Measurements from ENCODE around the gene HIP1R.
A peak's percentile ranks its signal among the peaks of the same experiment; 100 is the strongest.
"Not testable (repeated sequence)": the region's sequence is repeated elsewhere in the genome, so short reads cannot be mapped to it uniquely, and the experiment has no call there.

The HIP1R gene

DNA sequence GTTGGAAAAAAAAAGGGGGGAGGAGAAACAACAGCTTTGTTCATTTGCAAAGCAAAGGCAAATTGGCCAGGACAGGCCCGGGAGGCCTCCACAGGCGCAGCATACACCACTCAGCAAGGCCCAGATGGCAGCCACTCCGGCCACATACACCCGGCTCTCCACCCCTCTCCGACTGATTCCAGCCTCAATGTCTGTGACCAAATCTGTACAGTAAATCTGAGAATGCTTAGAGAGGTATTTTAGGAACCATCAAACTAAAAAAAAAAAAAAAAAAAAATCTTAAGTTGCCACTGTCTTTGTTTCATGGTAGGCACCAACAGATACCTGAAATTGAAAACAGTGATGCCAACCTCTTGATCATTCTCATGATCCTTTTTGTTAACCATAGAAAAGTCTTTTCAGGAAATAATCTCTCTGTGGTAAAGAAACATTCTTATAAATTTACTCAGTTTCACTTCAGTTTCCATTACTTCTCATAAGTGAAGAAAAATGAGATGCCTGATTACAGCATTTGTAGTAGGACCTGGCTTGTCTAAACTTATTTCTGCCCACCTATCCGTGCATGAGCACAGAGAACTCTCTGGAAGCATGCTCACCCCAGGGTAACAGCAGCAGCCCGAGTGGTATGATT is 40.4 kb downstream of the HIP1R start:
- peak overlapping the region; percentile 47; the same call in 1 of the 2 replicates for H3K4me2 ChIP-seq
- H3K9ac ChIP-seq, result peak overlapping the region; percentile 22; the same call in 1 of the 2 replicates
- no peaks in the 10 kb centered on the region for H3K27me3 ChIP-seq (ENCODE audit: insufficient read depth, low read depth)
- TF ChIP-seq, protein P1, sequence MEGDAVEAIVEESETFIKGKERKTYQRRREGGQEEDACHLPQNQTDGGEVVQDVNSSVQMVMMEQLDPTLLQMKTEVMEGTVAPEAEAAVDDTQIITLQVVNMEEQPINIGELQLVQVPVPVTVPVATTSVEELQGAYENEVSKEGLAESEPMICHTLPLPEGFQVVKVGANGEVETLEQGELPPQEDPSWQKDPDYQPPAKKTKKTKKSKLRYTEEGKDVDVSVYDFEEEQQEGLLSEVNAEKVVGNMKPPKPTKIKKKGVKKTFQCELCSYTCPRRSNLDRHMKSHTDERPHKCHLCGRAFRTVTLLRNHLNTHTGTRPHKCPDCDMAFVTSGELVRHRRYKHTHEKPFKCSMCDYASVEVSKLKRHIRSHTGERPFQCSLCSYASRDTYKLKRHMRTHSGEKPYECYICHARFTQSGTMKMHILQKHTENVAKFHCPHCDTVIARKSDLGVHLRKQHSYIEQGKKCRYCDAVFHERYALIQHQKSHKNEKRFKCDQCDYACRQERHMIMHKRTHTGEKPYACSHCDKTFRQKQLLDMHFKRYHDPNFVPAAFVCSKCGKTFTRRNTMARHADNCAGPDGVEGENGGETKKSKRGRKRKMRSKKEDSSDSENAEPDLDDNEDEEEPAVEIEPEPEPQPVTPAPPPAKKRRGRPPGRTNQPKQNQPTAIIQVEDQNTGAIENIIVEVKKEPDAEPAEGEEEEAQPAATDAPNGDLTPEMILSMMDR (conservative IDR thresholded peaks at IDR 0.05; ENCODE audit: low read depth, low read length), result no peak
- H3K27ac ChIP-seq, result peak overlapping the region; percentile 72
- no peaks in the 10 kb centered on the region for H3K36me3 ChIP-seq (ENCODE audit: insufficient read depth)
- H3K4me1 ChIP-seq (ENCODE audit: low read depth, poor library complexity, severe bottlenecking), result peaks cover 89% of the 10 kb centered on the region
- H2AFZ ChIP-seq (ENCODE audit: low read depth), result no peak overlapping the region
- H4K20me1 ChIP-seq (ENCODE audit: insufficient read depth), result no peaks in the 10 kb centered on the region
- peaks cover 87% of the 10 kb centered on the region for H3K79me2 ChIP-seq (ENCODE audit: insufficient read depth, low read depth)
- H3K4me3 ChIP-seq (IDR thresholded peaks at IDR 0.05; ENCODE audit: insufficient read depth, low read depth, low read length), result no peak overlapping the region

DNA sequence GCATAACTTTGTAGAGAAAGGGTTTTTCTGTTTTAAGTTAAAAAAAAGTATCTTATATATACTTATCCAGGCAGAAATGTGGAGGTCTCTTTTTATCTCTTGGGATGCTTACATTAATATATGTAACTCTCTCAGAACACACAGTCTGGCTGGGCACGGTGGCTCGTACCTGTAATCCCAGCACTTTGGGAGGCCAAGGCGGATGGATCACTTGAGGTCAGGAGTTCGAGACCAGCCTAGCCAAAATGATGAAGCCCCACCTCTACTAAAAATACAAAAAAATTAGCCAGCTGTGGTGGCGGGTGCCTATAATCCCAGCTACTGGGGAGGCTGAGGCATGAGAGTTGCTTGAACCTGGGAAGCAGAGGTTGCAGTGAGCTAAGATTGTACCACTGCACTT is 41.0 kb downstream of the HIP1R start:
- not testable (repeated sequence) for H3K36me3 ChIP-seq (ENCODE audit: insufficient read depth); H3K27me3 ChIP-seq (ENCODE audit: insufficient read depth, low read depth); H2AFZ ChIP-seq (ENCODE audit: low read depth); H3K4me3 ChIP-seq (IDR thresholded peaks at IDR 0.05; ENCODE audit: insufficient read depth, low read depth, low read length); H3K9ac ChIP-seq; H4K20me1 ChIP-seq (ENCODE audit: insufficient read depth)
- Histone ChIP-seq H3K4me1 (ENCODE audit: low read depth, poor library complexity, severe bottlenecking) (peaks cover 95% of the 10 kb centered on the region), H3K79me2 (ENCODE audit: insufficient read depth, low read depth) (peaks cover 90% of the 10 kb centered on the region), H3K27ac (peak overlapping the region; percentile 72), H3K4me2 (peak overlapping the region; percentile 30)

DNA sequence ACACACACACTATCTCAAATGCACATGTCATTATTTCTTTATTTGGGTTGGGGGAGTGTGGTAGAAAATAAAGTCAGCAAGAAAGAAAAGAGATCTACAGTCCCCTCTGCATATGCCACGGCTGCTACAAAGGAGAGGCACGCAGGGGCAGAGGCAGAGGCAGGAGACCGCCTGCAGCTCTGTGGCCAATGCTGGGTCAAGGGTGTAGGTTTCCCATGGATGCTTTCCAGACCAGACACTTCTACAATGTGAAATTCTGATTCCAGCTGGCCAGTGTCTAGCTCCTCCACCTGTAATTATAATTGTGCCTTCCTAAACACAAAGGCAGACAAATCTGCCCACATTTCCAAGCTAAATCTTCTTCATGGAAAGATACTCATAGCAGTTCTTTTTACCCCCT is 41.5 kb downstream of the HIP1R start:
- Histone ChIP-seq H3K4me1 (ENCODE audit: low read depth, poor library complexity, severe bottlenecking) (peaks cover 99% of the 10 kb centered on the region), H3K36me3 (ENCODE audit: insufficient read depth) (no peaks in the 10 kb centered on the region), H3K27me3 (ENCODE audit: insufficient read depth, low read depth) (no peaks in the 10 kb centered on the region), H3K4me3 (IDR thresholded peaks at IDR 0.05; ENCODE audit: insufficient read depth, low read depth, low read length) (no peak overlapping the region), H4K20me1 (ENCODE audit: insufficient read depth) (no peaks in the 10 kb centered on the region), H3K4me2 (peak overlapping the region; percentile 30), H3K79me2 (ENCODE audit: insufficient read depth, low read depth) (peaks cover 90% of the 10 kb centered on the region), H3K27ac (peak overlapping the region; percentile 72), H2AFZ (ENCODE audit: low read depth) (no peak overlapping the region), H3K9ac (no peak overlapping the region)
- TF ChIP-seq, protein P1 (conservative IDR thresholded peaks at IDR 0.05; ENCODE audit: low read depth, low read length), result no peak

DNA sequence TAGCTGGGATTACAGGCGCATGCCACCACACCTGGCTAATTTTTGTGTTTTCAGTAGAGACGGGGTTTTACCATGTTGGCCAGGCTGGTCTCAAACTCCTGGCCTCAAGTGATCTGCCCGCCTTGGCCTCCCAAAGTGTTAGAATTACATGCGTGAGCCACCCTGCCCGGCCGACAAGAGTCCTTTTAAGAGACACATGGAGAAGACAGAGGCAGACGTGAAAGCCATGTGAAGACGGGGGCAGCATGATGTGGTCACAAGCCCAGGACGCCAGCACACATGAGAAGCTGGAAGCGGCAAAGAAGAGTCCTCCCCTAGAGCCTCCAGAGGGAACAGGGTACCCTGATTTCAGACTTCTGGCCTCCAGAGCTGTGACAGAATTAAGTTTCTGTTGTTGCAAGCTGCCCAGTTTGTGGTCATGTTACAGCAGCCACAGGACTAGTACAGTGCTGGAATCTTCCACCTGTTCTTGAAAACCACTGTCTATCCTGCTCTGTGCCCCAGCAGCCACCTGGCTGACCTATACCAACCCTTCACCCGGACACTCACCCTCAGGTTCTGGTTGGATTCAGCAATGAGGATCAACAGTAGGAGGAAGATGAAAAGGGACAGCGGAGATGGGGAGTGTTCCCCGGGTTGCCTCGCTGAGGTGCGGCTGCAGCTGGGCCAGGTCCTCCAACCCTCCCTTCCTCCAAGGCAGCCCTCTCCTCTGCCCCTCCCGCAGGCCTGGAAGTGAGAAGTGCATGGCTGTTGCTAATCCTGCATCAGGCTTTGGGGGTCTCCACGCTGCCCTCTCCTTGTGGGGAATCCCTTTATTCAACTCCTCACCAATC is 43.7 kb downstream of the HIP1R start:
- Histone ChIP-seq H3K4me2 (peak overlapping the region; percentile 85), H3K36me3 (ENCODE audit: insufficient read depth) (no peaks in the 10 kb centered on the region), H3K27me3 (ENCODE audit: insufficient read depth, low read depth) (no peaks in the 10 kb centered on the region), H3K27ac (peak overlapping the region; percentile 62), H3K4me1 (ENCODE audit: low read depth, poor library complexity, severe bottlenecking) (peaks cover 97% of the 10 kb centered on the region), H3K9ac (no peak overlapping the region; the same call in 1 of the 2 replicates), H2AFZ (ENCODE audit: low read depth) (no peak overlapping the region), H4K20me1 (ENCODE audit: insufficient read depth) (no peaks in the 10 kb centered on the region), H3K79me2 (ENCODE audit: insufficient read depth, low read depth) (peaks cover 90% of the 10 kb centered on the region), H3K4me3 (IDR thresholded peaks at IDR 0.05; ENCODE audit: insufficient read depth, low read depth, low read length) (no peak overlapping the region)
- TF ChIP-seq, protein P1 (conservative IDR thresholded peaks at IDR 0.05; ENCODE audit: low read depth, low read length), result no peak
